HG03097 (cell line): ENCODE data around the gene LRIG1.

Experiments
- ATAC-seq: cut with Tn5 transposase; IDR thresholded peaks from one replicate; pipeline ENCODE4 v1.9.1; 2021; ENCODE audit not compliant: unreplicated experiment, low FRiP score

LRIG1 gene

DNA sequence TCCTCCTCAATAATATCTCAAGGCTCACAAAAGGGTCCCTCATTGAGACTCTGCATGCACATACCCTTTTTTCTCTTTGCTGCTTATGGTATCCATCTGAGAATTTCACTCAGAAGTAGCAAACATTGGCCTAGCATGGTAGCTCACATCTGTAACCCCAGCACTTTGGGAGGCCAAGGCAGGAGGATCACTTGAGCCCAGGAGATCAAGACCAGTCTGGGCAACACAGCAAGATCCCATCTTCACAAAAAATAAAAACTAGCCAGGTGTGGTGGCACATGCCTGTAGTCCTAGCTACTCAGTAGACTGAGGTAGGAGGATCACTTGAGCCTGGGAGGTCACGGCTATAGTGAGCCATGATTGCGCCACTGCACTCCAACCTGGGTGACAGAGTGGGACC, 11.7 kb downstream of the LRIG1 start:
- no peak for ATAC-seq

DNA sequence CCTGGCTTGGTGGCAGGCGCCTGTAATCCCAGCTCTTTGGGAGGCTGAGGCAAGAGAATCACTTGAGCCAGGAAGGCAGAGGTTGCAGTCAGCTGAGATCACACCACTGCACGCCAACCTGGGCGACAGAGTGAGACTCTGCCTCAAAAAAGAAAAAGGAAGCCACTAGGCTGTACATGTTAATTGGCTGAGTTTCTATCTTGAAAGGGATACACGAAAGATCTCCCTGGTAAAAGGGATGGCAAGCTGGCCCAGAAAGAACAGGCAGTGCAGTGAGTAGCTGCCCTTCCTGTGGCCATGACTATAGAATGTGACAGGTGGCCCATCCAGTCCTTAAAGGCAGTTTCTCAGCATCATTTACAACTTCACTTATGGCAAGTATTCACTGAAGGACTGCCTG, 12.3 kb downstream of the LRIG1 start:
- ATAC-seq, result no peak

DNA sequence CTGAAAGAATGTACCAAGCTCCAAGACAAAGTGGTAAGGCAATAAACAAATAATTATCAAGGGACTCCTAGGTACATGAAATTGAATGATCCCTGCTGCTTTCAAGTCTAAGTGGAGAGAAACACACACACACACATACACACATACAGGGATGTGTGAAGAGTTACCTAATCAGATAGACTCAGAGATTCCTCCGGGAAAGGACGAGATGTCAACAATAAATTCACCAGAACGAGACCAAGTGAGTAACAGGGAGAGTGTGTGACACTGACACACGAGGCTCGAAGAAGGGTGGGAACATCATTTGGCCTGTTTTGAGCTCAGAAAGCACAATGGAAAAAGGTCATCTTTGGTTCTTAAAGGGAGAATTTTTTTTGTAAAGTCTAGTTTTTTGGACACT, 13.4 kb downstream of the LRIG1 start:
- no peak for ATAC-seq

DNA sequence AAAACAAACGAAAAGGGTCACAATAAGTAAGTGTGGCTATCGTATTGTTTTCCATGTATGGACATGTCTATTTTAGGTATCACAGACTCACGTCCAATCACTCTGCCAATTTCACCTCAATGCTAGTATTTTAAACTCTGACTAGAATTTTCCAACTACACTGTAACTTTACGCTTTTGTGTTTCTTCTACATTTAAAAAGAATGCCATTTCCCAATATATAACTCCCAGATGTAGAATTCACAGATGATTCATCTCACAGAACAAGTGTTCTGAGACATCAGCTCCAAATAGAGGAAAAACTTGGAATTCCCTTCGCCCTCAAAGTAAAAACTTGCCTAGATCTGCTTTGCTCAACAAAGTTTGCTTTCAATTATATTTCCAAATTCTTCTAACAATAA, 14.2 kb downstream of the LRIG1 start:
- no peak for ATAC-seq

DNA sequence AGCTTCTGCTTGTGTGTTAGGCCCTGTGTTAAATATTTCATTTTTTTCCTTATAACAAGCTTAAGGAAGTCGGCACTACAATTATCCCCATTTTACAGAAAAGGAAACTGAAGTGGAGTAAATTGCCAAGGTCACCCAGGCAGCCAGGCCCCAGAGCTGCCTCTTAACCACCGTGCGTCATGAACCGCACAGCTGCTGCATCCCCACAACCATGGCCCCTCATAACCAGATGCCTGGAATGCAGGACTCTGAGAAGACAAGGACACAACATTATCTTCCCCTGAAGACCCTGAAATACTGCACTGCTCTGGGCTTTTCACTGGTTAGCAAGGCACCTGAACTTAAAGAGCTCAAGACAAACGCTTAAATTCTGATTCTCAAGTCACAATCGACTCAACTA, 14.6 kb downstream of the LRIG1 start:
- no peak for ATAC-seq

DNA sequence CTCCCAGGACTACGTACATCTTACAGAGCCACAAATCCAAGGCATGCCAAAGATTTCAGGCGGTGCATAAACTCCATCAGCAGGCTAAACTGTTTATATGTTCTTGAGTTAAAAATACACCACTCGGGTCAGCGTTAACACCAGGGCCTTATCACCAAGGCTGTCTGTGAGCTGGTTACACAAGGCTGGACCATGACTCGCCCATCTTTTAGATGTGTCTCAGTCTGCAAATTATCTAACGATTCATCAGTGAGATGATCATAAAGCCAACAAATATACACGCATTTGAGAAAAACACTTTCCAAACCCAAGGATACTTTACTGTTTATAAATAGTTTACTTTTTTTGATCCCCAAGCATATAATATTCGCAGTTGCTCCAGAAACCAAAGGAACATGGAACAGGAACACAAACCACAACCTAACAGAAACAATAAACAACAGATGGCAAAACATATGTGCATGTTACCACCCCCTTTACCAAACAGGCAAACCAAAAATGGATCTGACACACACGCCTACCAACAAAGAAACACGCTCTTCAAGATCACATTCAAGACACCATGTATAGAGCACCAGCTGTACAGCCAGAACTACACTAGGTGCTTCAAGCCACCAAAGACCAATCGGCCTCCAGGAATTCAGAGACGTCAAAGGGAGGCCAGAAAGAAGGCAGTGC, 15.4 kb downstream of the LRIG1 start:
- no peak for ATAC-seq

DNA sequence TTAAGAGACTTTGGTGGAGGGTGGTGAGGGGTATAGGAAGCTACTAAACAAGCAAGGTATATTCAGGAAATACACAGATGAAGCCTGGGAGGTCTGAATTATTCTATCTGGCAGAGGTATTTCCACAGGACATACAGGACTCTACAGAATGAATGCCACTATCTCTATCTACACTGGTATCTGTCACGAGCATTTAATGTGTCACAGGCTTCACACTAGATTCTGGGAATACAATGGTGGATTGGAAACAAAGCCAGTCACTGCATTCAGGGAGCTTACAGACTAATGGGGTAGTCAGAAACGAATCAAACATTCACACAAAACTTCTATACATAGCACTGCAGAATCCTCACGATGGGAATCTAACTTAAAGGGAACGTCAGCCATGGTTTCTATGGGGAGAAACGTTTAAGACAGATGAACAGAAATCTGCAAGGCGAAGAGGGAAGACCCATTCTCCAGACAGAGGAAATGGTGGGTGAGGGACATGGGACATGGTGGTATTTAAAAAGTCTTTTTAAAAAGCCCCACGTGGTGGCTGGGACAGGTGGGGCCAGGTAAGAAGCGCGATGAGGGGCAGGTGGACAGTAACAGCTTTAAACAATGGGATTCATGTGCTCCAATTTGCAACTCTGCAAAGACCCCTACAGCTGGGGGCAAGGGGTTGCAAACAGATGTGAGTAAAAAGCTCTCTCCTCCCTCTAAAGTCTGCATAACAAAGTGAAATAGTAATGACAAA, 16.5 kb downstream of the LRIG1 start:
- ATAC-seq, result no peak

DNA sequence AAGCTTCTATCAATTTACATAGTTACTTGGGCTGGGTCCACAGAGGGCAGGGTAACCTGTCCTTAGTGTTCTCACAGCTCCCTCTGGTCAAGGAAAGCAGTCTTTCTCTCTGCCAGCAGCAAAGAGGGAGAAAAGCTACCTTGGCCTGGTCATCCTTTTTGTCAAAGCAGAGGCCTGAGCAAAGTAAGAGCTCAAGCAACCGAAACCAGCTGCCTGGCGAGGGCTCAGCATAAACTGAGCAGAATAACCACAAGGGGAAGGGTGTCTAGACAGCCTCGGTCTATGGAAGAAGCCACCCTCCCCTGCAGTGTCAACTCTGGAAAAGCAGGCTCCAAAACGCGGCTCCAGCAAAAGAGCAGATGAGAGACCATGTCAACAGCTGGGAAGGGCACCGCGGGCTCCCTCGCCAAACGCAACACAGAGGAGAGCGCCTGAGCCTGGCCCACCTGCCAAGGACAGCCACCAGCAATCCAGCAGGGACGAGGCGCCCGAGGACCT, 17.4 kb downstream of the LRIG1 start:
- no peak for ATAC-seq

DNA sequence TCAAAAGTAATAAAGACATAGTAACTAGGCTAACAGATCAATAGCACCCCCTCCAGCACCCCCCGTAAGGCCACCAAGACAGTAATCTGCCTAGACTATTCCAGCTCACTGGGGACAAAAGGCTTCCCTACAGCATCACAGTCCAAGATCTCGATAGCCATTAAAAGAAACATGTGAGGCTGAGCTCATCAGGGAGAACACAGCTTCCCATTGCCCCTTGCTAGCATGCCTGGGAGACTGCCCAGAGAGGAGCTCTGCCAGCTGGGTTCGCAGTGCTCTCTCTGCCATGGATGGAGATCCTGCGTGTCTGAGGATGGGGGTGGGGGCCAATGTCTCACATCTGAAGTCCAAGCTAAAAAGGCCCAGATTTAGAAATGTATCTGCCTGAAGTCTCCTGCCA, 17.8 kb downstream of the LRIG1 start:
- ATAC-seq, result no peak

DNA sequence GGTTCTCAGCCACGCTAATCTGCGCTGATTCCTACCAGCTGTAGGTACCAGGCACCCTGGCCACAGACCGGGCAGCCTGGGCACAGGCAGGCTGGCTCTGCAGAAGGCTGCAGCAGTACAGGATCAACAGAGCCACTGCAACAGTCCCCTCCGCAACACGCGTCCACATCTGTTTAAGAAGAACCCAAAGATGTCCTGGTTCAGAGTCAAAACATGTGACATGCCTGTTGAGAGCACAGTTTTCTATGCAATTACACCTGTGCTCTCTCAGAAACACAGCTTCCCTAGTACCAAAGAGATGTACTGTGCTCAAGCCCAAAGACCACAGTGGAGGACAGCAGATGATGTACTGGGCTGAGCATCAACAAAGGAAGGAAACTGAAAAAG, 18.8 kb downstream of the LRIG1 start:
- ATAC-seq, result no peak

DNA sequence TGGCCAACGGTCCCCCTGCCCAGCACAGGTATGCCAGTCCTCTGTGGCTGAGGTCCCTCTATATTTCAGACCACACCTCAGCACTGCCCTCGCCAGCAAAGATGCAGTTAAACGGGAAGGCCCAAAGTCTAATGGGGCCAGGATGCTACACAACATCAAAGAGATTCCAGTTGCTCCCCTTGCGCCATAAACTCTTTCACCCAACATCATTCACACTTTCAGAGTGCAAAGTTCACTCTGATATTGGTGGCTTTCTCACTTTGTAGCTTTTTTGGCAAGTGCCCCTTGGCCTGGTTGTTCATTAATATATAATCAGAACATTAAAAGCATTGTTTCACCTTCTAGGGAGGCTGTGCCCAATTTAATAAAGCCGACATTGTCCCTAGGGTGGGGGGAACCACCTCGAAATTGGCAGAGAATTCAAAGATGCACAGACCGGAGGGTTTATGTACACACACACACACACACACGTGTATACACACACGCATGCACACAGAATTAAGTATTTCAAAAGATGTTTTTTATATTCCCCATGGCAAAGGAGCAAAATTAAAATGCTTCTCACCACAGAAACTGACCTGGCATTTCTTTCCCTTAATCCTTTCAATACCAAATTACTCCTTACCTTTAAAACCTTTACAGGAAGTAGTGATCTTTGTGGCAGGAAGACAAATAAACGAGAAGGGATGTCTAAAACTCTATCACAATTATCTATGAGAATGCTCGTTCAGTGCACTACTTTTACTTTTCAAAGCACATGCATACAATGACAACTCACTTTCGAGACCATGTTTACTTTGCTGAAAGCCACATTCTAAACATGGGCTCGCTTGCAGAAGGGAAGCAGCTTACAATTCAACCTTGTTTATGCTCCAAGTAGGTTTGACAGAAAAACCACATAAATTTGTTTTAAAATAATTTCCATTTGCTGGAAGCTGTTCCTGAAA, 19.5 kb downstream of the LRIG1 start:
- peak; percentile 33 for ATAC-seq

DNA sequence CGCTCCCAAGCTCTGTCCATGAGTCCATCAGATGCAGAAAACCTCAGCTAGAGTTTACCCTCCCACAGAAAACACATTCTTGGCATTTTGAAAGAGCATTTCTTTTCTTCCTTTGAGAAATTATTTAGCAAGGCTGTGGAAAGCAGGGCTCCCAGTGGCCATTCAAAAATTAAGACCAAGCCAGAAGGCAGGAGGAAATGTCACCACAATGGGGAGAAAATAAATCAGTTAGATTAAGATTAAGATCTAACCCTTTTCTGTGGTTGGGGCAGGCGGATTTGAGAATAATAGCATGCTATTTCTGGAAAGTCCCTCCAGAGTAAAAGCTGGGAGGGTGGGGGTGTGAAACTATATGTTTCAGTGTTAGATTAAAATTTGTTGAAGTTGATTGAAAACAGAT, 20.2 kb downstream of the LRIG1 start:
- ATAC-seq, result no peak

DNA sequence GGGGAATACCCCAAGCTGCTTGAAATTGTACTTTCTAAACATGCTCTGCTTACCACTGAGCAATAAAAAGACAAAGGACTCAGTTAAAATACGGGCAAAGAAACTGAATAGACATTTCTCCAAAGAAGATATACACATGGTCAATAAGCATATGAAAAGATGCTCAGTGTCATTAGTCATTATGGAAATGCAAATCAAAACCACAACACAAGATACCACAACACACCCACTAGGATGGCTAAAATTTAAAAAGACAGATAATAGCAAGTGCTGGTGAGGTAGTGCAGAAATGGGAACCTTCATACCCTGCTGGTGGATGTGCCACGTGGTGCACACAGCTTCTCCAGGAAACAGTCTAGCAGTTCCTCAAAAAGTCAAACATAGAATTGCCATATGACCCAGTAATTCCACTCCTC, 21.3 kb downstream of the LRIG1 start:
- ATAC-seq, result no peak

DNA sequence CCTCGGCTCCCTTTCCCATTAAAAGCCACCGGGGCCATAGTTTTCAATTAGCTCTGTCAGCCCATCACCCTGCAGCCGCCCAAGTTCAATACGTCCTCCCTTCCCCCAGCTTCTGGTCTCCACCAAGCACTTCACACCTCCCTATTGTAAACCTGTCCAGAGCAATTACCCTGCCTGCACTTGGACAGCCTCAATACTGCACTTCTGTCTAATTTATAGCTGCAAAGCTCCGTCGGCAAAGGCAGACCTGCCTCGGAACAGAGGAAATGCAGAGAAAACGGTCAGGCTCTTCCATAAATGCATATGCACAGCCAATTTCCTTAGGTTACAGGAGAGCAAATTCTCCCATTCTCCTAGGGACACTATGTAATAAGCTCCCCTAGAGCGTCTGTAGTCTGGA, 21.9 kb downstream of the LRIG1 start:
- ATAC-seq, result no peak

DNA sequence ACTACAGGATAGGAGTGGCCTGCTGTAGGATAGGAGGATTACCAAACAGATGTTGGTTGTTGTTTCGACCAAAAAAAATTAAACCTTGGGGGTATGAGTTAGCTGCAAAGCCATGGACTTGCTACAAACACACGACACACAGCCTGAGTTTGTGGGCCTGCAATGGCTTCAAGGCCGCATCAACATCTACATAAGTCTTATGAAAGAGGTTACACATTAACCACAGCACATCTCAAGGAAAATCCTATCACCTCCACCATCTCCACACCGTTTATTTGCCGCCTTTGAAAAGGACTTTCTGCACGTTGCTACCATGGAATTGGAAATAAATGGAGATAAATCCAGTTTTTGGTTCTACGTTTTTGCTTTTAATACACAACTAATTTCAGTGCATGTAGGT, 23.0 kb downstream of the LRIG1 start:
- no peak for ATAC-seq

DNA sequence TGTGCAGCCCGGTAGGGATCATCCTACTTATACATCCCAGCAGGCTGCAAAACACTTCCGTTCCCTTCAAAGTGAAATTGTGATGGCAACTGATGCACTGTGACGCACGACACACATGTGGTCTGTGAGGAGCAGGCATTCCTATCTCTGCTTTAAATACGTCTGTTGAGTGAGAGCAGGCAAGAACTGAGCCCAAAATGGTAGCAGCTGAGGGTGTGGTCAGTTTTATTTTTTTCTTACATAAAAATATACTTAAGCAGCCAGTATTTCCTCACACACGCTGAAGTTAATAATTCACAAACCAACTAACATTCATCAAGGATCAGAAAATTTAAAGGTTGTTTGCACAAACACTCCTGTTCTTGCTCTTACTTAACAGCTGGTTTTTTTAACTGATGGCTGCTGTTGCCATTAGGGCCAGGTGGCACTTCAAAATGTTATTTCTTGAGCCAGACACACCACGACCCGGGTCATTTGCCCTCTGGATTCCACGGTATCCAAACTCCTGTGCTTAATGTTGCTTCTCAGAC, 23.9 kb downstream of the LRIG1 start:
- ATAC-seq, result no peak

DNA sequence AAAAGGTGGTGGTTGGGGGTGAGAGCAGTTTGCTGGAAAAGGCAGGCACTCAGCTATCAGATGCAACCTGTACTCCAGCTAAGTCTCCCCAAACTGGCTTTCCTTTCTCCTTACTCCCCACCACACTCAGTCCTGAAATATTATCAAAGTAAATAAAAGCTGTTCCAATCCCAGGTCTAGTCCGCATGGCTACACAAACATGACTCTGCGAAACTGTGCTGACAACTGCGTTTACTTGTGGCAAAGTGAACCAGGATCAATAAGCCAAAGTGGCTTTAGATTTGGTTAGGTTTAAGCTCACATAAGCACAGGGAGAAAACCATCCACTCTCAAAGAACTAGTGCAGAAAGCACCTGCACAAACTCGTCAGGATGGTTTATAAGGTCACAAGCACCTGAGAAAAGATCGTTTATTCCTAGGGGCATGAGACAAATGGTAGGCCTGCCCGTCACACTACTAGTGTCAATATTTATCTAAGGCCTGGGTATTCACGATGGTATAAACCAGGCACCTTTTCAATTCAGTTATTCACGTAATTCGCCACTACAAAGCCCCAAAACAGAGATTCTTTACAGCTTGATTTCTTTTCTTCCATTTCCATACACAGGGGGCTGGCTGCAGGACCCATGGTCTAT, 25.3 kb downstream of the LRIG1 start:
- no peak for ATAC-seq

DNA sequence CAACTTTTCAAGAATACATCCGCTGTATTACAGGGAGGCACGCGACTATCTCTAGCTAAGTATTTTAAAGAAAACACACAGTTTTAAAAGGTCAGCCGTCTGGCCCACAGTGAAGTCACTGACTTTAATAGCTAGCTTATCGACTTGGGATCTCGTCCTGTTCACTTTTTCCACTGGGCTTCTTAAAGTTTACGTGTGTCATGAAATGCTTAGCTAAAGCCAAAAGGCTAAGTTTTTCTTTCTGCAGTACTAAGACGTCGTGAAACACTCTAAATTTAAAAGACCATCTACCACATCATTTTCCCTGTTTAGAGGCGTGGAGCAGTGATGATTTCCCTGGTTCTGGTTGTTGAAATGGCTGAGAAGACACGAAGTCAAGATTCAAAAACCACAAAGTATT, 27.1 kb downstream of the LRIG1 start:
- no peak for ATAC-seq

DNA sequence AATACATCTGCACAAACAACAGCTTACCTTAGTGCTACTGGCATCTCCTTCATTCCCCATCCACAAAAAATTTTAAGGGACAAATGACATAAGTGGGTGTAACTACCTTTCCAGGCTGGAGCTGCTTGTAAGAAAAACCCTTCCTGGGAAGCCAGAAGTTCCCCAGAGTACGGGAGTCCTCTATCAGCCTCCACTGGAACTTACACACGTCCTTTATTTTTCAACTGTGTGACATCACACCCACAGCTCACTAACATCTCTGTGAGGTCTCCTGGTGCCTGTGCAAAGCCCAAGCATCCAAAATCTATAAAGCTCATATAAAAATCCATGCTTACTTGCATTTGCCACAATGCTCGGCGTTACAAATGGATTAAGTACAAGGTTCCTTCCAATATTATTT, 27.6 kb downstream of the LRIG1 start:
- no peak for ATAC-seq

DNA sequence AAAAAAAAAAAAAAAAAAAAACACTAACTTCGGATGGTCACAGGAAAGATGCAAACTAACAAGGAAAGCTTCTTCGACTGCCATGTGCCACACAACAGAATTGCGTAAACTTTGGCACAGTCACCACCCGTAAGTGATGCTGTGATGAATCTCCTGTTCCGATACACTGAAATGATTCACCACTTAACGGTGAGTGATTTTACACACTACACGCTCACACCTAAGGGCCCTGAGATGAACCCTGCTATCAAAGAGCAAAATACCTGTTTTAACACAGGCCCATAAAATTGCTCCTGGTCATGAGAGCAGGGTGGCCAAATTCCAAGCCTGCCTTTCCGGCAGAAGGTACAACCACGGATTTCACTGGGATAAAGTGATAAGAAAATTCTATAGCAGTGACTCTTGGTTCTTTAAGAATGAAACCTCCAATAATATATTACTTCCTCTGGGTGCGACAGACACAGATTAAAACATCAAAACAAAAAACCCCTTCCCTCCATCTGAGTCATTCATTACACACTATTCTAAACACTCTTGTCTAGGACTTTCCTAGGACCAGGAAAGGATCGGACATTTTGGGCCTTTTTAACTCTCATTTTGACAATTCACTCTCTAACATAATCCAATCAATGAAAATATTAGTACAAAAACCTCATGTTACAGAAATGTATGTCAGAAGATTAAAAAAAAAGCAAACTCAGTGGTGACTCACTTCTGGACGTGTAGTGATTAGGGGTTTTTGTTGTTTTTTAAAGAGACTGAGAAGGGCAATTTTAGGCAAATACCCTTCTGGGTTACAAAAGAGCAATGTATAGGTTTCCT, 28.3 kb downstream of the LRIG1 start:
- ATAC-seq, result peak; percentile 60
